Measurements from ENCODE around the gene MVP. TPM values are rescaled to one million over a fixed set of nuclear protein-coding genes. Genes with fewer than 3 reads are reported as not detected.
"Not testable (repeated sequence)": the region's sequence is repeated elsewhere in the genome, so short reads cannot be mapped to it uniquely, and the experiment has no call there.

MVP gene
- total RNA-seq, 4 donors from 2014 or later: 54.0 to 133 (median 97.6) TPM

DNA sequence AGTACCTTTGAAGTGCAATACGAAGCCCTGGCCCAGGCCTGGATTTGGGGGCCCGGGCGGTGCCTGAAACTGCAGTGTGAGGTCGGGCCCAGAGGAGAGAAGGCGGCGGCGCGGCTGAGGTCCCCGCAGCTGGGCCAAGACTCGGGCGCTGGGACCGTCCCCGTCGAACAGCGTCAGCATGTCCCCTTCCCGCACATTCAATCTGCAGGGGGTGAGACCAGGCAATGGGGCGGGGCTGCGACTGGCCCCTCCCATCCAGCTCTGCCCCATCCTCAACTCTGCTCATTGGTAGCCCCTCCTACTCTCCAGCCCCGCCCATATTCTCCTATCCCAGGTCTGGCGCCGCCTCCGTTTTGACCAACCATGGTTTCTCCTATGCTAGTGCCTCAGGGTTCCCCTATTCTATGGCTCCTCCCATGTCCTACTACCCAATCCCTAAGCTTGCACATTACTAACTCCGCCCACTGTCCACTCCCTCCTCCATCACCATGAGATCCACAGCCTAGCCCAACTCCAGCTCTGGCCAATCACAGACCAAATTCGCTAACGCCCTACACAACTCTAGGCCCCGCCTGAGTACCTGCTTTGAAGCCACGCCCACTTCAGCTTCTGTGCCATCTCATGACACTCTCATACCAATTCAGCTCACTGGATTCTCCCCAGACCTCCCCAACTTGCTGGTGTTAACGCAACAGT, 57.2 kb downstream of the MVP start:
- WGBS, 2 donors: 9 to 16% methylated on average over 12 to 19 of the region's 28 CpGs
- peaks cover 7 to 60% (median 14%) of the 10 kb centered on the region in 4 donors for H3K27me3 ChIP-seq
- no peak for DNase-seq
- TF ChIP-seq CTCF (IDR thresholded peaks at IDR 0.05): no peak
- no peak for TF ChIP-seq POLR2A (IDR thresholded peaks at IDR 0.05)
- peaks cover 0 to 16% (median 12%) of the 10 kb centered on the region in 3 donors for H3K4me1 ChIP-seq
- peak overlapping the region in 2 of 4 donors; percentile 28 to 50 for H3K4me3 ChIP-seq
- intact Hi-C loops (cut with DNase I): no loop called here
- H3K27ac ChIP-seq: no peak overlapping the region
- no peaks in the 10 kb centered on the region for H3K9me3 ChIP-seq
- no peaks in the 10 kb centered on the region for H3K36me3 ChIP-seq

DNA sequence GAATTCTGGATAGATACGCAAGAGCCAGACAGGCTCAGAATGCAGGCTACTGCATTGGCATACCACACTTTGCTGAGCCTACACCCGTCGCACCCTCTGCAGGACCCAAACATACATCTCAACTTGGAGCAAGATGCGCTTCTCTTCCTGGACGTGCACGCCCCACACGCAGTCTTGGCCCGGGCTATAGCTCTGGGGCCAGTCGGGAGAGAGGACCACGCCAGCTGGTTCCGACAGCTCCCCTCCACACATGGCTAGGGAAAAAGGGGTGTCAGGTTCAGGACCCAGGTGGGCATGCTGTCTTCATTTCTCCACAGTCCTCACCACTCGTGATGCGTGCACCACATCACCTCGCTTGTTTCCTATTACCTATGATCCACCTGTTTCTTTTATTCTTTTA, 57.9 kb downstream of the MVP start:
- WGBS, 2 donors: 87% methylated on average over 13 to 14 of the region's 14 CpGs
- no peak for DNase-seq
- Histone ChIP-seq H3K27ac (no peak overlapping the region), H3K4me1 (peaks cover 0 to 16% (median 12%) of the 10 kb centered on the region in 3 donors), H3K27me3 (peaks cover 7 to 60% (median 14%) of the 10 kb centered on the region in 4 donors), H3K4me3 (no peak overlapping the region), H3K9me3 (no peaks in the 10 kb centered on the region), H3K36me3 (no peaks in the 10 kb centered on the region)
- intact Hi-C loops (cut with DNase I): no loop called here
- TF ChIP-seq POLR2A (IDR thresholded peaks at IDR 0.05) (no peak), CTCF (IDR thresholded peaks at IDR 0.05) (no peak)

DNA sequence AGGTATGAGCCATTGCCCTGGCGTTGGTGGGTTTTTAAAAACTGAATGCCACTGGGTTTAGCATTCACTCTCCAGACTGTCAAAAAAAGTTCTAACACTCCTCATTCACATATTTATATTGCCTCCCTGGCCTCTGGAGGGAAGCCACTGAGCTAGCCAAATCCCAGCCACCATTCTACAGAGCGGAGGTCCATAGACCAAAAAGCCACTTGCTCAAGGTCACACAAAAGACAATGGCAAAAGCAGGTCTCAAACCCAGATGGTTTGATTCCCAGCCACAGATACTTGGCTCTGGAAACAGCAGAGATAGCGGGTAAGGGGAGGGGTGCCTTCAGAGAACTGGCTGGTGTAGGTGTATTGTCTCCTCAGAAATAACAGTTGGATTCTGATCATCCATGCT, 60.8 kb downstream of the MVP start:
- Histone ChIP-seq H3K27me3 (peaks cover 7 to 46% (median 14%) of the 10 kb centered on the region in 4 donors), H3K9me3 (no peaks in the 10 kb centered on the region), H3K27ac (no peak overlapping the region), H3K36me3 (no peaks in the 10 kb centered on the region), H3K4me3 (no peak overlapping the region), H3K4me1 (peaks cover 0 to 16% (median 12%) of the 10 kb centered on the region in 3 donors)
- no peak for DNase-seq
- intact Hi-C loops (cut with DNase I): no loop called here
- WGBS, 2 donors: 89 to 96% methylated on average over 3 of the region's 3 CpGs
- TF ChIP-seq POLR2A (IDR thresholded peaks at IDR 0.05) (no peak), CTCF (IDR thresholded peaks at IDR 0.05) (no peak)

GRCh38 chr16:29883987-29884386, 63.7 kb downstream of the MVP start:
- Histone ChIP-seq H3K27ac (no peak overlapping the region), H3K4me1 (no peaks in the 10 kb centered on the region), H3K27me3 (peaks cover 0 to 21% (median 0%) of the 10 kb centered on the region in 4 donors), H3K4me3 (no peak overlapping the region), H3K9me3 (no peaks in the 10 kb centered on the region), H3K36me3 (no peaks in the 10 kb centered on the region)
- WGBS, 2 donors: 75 to 78% methylated on average over 6 of the region's 6 CpGs
- TF ChIP-seq CTCF (IDR thresholded peaks at IDR 0.05) (no peak), POLR2A (IDR thresholded peaks at IDR 0.05) (no peak)
- no peak for DNase-seq
- intact Hi-C loops (cut with DNase I): no loop called here

GRCh38 chr16:29889372-29889771, 69.1 kb downstream of the MVP start:
- H3K27ac ChIP-seq; H3K9me3 ChIP-seq; H3K4me3 ChIP-seq; H3K36me3 ChIP-seq; DNase-seq; H3K27me3 ChIP-seq; intact Hi-C loops (cut with DNase I); H3K4me1 ChIP-seq: not testable (repeated sequence)
- 94 to 98% methylated on average over 3 of the region's 3 CpGs for WGBS, 2 donors
